Panc1 (cell line): ENCODE data around the gene STEAP1B. TPM values are rescaled to one million over a fixed set of nuclear protein-coding genes. Genes with fewer than 3 reads are reported as not detected.
A peak's percentile ranks its signal among the peaks of the same experiment; 100 is the strongest.
"Not testable (repeated sequence)": the region's sequence is repeated elsewhere in the genome, so short reads cannot be mapped to it uniquely, and the experiment has no call there.

Source experiments
- ATAC-seq: fragments of 200-7000 bp; cut with Tn5 transposase; 2 replicates; pipeline ENCODE4 v1.9.1; 2020; ENCODE audit warnings: mild to moderate bottlenecking, moderate library complexity
- BruUV-seq: library from RNA; stranded (reverse); fragments of 400-500 nt; replicated peaks from 2 replicates; lab custom pipeline; 2021; lab: Mats Ljungman, UMichigan
- CTCF ChIA-PET: fragments of 300-600 bp; sonication (Branson Sonifier 250); formaldehyde crosslinking; loops from one replicate; lab custom pipeline; 2022; ENCODE audit warnings: antibody characterized with exemption; lab: Charles Lee
- POLR2A ChIA-PET: fragments of 300-600 bp; sonication (Branson Sonifier 250); formaldehyde crosslinking; loops from one replicate; lab custom pipeline; 2022; ENCODE audit warnings: antibody characterized with exemption; lab: Charles Lee
- DNase-seq: peaks from one replicate; pipeline ENCODE4 v3.0.0-alpha.2; 2010; ENCODE audit warnings: low read depth, low spot score
- H3K27ac ChIP-seq: 2 replicates; pipeline ENCODE4 v1.5.1; 2011; ENCODE audit warnings: mild to moderate bottlenecking, low read length, inconsistent platforms
- H3K27me3 ChIP-seq: fragments of 200-500 bp; sonication (Bioruptor generic); 2 replicates; pipeline ENCODE4 v1.6.0; 2014; ENCODE audit warnings: low read length, inconsistent platforms; ENCODE audit not compliant: control insufficient read depth, insufficient read depth
- H3K36me3 ChIP-seq: fragments of 200-500 bp; sonication (Bioruptor generic); 2 replicates; pipeline ENCODE4 v1.5.1; 2014; ENCODE audit warnings: inconsistent platforms, mild to moderate bottlenecking, low read length, moderate library complexity; ENCODE audit not compliant: control insufficient read depth, insufficient read depth
- H3K4me1 ChIP-seq: 2 replicates; pipeline ENCODE4 v1.5.1; 2011; ENCODE audit warnings: inconsistent platforms, mild to moderate bottlenecking, low read length, moderate library complexity; ENCODE audit not compliant: control insufficient read depth, insufficient read depth
- H3K4me3 ChIP-seq, 2 experiments: 2 replicates each; pipeline ENCODE4 v1.5.1; 2011 to 2012; ENCODE audit warnings: low read depth in 2 of 2, low read length in 2 of 2, mild to moderate bottlenecking in 2 of 2, inconsistent platforms in 1 of 2, moderate library complexity in 1 of 2
- H3K9me3 ChIP-seq: fragments of 200-500 bp; sonication (Bioruptor generic); 2 replicates; pipeline ENCODE4 v1.5.1; 2014; ENCODE audit warnings: low read depth, mild to moderate bottlenecking, inconsistent platforms, low read length, moderate library complexity; ENCODE audit not compliant: control insufficient read depth, insufficient read depth
- TCF7L2 ChIP-seq: IDR thresholded peaks from 2 replicates; pipeline ENCODE4 v1.6.1; 2011; ENCODE audit warnings: mild to moderate bottlenecking, low read depth, low read length, inconsistent platforms
- in situ Hi-C: cut with HindIII; loops from 2 replicates; pipeline ENCODE4 v1.10.0; 2016; ENCODE audit warnings: low sequenced_read_pairs, low pct_unique_long_range_greater_than_20kb
- intact Hi-C: fragments of 100-400 bp; cut with micrococcal nuclease; formaldehyde crosslinking; loops from one replicate; pipeline ENCODE4 v1.10.0; 2022; ENCODE audit not compliant: unreplicated experiment
- total RNA-seq: library from RNA; stranded (reverse); gene quantifications from one replicate; pipeline ENCODE4 v1.2.1, GENCODE V29; 2021; ENCODE audit not compliant: unreplicated experiment
- TF ChIP-seq, protein P1 (sequence below): fragments of 450-650 bp; IDR thresholded peaks from 2 replicates; pipeline ENCODE4 v1.5.1; 2017; ENCODE audit warnings: mild to moderate bottlenecking

STEAP1B gene
- total RNA-seq, 1 experiment from 2014 or later: 3.3 TPM

GRCh38 chr7:22506316-22507020 is 6.5 kb upstream of the STEAP1B start:
- H3K4me3 ChIP-seq, in situ Hi-C loops, H3K36me3 ChIP-seq, H3K4me1 ChIP-seq, H3K27ac ChIP-seq, H3K9me3 ChIP-seq, BruUV-seq, POLR2A ChIA-PET, H3K27me3 ChIP-seq, DNase-seq, CTCF ChIA-PET, ATAC-seq, intact Hi-C loops: not testable (repeated sequence)

DNA sequence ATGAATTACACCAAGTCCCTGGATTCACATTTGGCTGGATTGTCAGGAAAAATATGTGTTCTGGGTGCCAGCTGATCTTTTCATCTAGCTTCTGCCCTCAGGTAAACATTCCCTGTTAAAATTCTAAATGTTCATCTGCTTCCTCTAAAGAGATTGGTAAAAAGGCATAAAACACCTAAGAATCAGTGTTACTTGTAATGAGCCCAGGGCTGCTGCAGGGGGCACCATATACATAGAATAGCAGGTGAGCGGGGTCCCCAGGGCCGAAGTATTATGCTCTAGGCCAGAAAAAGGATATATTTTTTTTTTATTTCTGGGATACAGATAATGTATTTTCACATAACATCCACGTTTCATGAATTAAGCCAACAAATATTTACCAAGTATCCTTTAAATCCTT is 4.5 kb upstream of the STEAP1B start:
- POLR2A ChIA-PET, H3K9me3 ChIP-seq, H3K27ac ChIP-seq, H3K4me3 ChIP-seq, H3K4me1 ChIP-seq, H3K36me3 ChIP-seq, intact Hi-C loops, CTCF ChIA-PET, H3K27me3 ChIP-seq, ATAC-seq, in situ Hi-C loops, BruUV-seq, DNase-seq: not testable (repeated sequence)
- TF ChIP-seq, protein P1, sequence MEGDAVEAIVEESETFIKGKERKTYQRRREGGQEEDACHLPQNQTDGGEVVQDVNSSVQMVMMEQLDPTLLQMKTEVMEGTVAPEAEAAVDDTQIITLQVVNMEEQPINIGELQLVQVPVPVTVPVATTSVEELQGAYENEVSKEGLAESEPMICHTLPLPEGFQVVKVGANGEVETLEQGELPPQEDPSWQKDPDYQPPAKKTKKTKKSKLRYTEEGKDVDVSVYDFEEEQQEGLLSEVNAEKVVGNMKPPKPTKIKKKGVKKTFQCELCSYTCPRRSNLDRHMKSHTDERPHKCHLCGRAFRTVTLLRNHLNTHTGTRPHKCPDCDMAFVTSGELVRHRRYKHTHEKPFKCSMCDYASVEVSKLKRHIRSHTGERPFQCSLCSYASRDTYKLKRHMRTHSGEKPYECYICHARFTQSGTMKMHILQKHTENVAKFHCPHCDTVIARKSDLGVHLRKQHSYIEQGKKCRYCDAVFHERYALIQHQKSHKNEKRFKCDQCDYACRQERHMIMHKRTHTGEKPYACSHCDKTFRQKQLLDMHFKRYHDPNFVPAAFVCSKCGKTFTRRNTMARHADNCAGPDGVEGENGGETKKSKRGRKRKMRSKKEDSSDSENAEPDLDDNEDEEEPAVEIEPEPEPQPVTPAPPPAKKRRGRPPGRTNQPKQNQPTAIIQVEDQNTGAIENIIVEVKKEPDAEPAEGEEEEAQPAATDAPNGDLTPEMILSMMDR: peak; percentile 80

DNA sequence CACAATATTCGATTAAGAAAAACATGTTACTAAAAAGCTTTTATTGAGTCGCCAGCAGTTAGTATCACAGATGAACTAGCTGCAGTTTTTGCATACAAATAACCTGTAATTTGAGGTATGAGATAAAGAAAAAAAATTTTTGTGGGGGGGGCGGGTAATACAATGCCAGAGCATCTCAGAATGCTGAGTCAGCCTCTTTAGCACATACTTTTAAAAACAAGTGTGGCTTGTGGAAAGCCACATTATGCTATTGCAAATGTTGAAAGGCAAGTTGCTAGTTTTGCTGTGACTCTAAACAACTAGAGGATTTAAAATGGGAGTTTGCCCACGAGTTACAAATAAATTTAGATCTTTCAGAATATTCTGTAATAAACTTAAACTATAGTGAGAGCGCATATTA is 2.1 kb upstream of the STEAP1B start:
- BruUV-seq, ATAC-seq, H3K4me3 ChIP-seq, CTCF ChIA-PET, H3K4me1 ChIP-seq, H3K27me3 ChIP-seq, in situ Hi-C loops, POLR2A ChIA-PET, DNase-seq, H3K27ac ChIP-seq, H3K9me3 ChIP-seq, intact Hi-C loops, H3K36me3 ChIP-seq: not testable (repeated sequence)

DNA sequence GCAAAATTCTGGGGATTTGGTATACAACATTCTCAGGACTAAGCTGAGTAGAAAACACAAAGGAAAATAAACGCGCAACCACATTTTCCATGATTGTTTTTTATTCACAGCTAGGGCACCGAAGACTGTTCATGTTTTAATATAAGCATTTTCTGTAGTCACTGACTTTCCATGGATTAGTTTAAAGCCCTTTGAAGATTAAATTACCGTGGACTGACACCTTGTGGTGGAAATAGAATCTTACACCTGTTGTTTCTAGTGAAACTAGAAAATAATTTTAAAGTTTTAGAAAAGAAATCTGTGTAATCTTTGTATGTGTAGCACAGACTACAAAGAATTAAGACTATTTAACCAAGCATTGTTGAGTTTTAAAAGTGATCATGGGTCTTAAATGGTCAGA is 1.3 kb upstream of the STEAP1B start:
- intact Hi-C loops, H3K27me3 ChIP-seq, BruUV-seq, in situ Hi-C loops, H3K4me1 ChIP-seq, ATAC-seq, DNase-seq, POLR2A ChIA-PET, H3K36me3 ChIP-seq, H3K9me3 ChIP-seq, H3K27ac ChIP-seq: not testable (repeated sequence)
- TF ChIP-seq, protein P1: peak; percentile 35; the same call in 1 of the 2 replicates
- 0 out of 2 replicates have a peak, but pooled peaks have one; percentile 27 for TF ChIP-seq TCF7L2
- H3K4me3 ChIP-seq: peak overlapping the region in 1 of 2 experiments; percentile 30; a peak in 2 of 4 replicates
- CTCF ChIA-PET: interaction anchor here (1.2 kb wide), 1 partner anchor 391 kb away, joined by 4 read pairs; no protein-coding TSS in a partner anchor
